ENCODE measurements around the gene GBP2.
"Not testable (repeated sequence)": the region's sequence is repeated elsewhere in the genome, so short reads cannot be mapped to it uniquely, and the experiment has no call there.

Gene GBP2

GRCh38 chr1:89133747-89134146, 7.8 kb upstream of the GBP2 start:
- no peaks in the 10 kb centered on the region for H3K36me3 ChIP-seq
- peaks cover 16% of the 10 kb centered on the region in 2 experiments for H3K4me1 ChIP-seq (ENCODE audit: control insufficient read depth in 1 of 2, insufficient read depth in 1 of 2, low read depth in 1 of 2, low read length in 1 of 2)
- H3K9me3 ChIP-seq: no peaks in the 10 kb centered on the region
- no peak overlapping the region for H3K27ac ChIP-seq
- H3K4me3 ChIP-seq (ENCODE audit: low read depth in 1 of 2, low read length in 1 of 2): no peak overlapping the region
- TF ChIP-seq, protein P1, sequence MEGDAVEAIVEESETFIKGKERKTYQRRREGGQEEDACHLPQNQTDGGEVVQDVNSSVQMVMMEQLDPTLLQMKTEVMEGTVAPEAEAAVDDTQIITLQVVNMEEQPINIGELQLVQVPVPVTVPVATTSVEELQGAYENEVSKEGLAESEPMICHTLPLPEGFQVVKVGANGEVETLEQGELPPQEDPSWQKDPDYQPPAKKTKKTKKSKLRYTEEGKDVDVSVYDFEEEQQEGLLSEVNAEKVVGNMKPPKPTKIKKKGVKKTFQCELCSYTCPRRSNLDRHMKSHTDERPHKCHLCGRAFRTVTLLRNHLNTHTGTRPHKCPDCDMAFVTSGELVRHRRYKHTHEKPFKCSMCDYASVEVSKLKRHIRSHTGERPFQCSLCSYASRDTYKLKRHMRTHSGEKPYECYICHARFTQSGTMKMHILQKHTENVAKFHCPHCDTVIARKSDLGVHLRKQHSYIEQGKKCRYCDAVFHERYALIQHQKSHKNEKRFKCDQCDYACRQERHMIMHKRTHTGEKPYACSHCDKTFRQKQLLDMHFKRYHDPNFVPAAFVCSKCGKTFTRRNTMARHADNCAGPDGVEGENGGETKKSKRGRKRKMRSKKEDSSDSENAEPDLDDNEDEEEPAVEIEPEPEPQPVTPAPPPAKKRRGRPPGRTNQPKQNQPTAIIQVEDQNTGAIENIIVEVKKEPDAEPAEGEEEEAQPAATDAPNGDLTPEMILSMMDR (IDR thresholded peaks at IDR 0.05): no peak
- no peaks in the 10 kb centered on the region for H3K27me3 ChIP-seq

DNA sequence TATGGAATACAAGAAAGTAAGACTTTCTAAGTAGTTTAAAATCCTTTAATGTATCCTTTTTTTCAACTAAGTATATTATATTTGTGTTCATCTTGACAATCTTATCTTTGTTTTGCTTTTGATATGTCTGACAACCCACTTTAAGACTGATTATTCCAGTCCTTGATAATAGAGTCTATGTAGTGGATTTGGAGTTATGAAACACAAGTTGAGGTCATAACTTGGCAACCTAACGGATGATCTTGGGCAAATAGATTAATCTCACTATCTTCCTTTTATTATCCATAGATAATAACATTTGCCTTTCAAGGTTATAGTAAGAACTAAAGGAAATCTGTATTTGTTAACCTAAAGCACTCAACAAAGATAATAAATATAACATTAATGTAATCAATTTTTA, 4.8 kb upstream of the GBP2 start:
- Histone ChIP-seq H3K27ac (no peak overlapping the region), H3K27me3 (no peaks in the 10 kb centered on the region), H3K4me3 (ENCODE audit: low read depth in 1 of 2, low read length in 1 of 2) (no peak overlapping the region), H3K4me1 (ENCODE audit: control insufficient read depth in 1 of 2, insufficient read depth in 1 of 2, low read depth in 1 of 2, low read length in 1 of 2) (peaks cover 34 to 42% of the 10 kb centered on the region in 2 experiments), H3K9me3 (no peaks in the 10 kb centered on the region), H3K36me3 (no peaks in the 10 kb centered on the region)
- TF ChIP-seq, protein P1 (IDR thresholded peaks at IDR 0.05): no peak

DNA sequence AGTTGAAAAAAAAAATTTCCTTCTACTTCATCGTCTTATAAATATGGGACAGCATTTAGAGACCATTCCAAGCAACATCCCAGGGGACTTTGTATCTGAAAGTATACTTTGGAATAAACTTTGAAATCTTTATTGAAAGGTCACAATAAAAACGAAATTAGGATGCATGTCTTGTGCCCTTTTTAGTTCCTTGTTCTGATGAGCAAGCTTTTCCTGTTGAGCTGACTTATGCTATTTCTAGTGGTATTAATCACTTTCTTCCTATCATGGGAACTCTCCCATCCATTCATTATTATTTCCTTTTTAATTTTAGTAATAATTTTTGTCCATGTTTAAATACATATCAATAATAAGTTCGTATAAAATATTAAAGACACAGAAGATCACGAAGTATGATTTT, 4.0 kb upstream of the GBP2 start:
- TF ChIP-seq, protein P1 (IDR thresholded peaks at IDR 0.05): no peak
- Histone ChIP-seq H3K36me3 (no peaks in the 10 kb centered on the region), H3K9me3 (no peaks in the 10 kb centered on the region), H3K27me3 (no peaks in the 10 kb centered on the region), H3K4me3 (ENCODE audit: low read depth in 1 of 2, low read length in 1 of 2) (no peak overlapping the region), H3K27ac (peak overlapping the region; percentile 88), H3K4me1 (ENCODE audit: control insufficient read depth in 1 of 2, insufficient read depth in 1 of 2, low read depth in 1 of 2, low read length in 1 of 2) (peaks cover 34 to 42% of the 10 kb centered on the region in 2 experiments)

- Histone ChIP-seq H3K27ac (peak overlapping the region; percentile 88), H3K4me3 (ENCODE audit: low read depth in 1 of 2, low read length in 1 of 2) (peak overlapping the region in 1 of 2 experiments; percentile 47), H3K4me1 (ENCODE audit: control insufficient read depth in 1 of 2, insufficient read depth in 1 of 2, low read depth in 1 of 2, low read length in 1 of 2) (peaks cover 49 to 58% of the 10 kb centered on the region in 2 experiments)
- not testable (repeated sequence) for H3K9me3 ChIP-seq, H3K36me3 ChIP-seq, H3K27me3 ChIP-seq
Measured at GRCh38 chr1:89128003-89128458, 2.1 kb upstream of the GBP2 start.

GRCh38 chr1:89126602-89127565, 970 bp upstream of the GBP2 start:
- not testable (repeated sequence) for H3K9me3 ChIP-seq, H3K27me3 ChIP-seq, H3K36me3 ChIP-seq
- H3K4me3 ChIP-seq (ENCODE audit: low read depth in 1 of 2, low read length in 1 of 2): peak overlapping the region; percentile 72 to 88
- H3K4me1 ChIP-seq (ENCODE audit: control insufficient read depth in 1 of 2, insufficient read depth in 1 of 2, low read depth in 1 of 2, low read length in 1 of 2): peaks cover 51 to 61% of the 10 kb centered on the region in 2 experiments
- H3K27ac ChIP-seq: peak overlapping the region; percentile 88

DNA sequence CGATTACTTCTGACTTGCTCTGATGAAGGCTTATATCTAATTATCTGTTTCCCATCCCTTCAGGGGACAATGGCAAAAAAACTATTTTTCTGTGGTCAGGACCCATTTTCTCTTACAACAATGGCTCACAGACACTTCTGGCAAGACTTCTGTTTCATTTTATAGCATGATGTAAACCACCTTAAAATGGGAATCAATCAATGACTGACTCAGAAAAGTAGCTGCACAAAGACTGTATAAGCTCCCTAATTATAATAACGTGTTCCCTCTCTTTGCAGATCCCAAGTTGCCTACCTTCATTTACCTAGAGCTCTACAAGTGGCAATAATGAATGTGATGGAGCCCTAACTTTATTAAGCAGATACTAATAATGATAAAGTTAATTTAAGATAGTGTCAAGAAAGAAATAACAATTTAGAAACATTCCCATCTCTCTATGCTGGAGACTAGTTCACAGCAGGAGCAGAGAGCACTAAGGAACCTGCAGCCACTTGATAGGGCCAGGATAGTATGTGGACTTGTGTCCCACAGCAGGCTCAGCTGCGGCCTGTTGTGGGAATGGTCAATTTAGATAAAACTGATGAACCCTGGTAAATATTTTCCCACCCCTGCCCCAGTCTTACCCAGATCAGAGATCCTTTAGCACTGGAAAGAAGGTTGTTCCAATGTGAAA, 538 bp downstream of the GBP2 start:
- peaks cover 15% of the 10 kb centered on the region for H3K36me3 ChIP-seq
- peaks cover 51 to 61% of the 10 kb centered on the region in 2 experiments for H3K4me1 ChIP-seq (ENCODE audit: control insufficient read depth in 1 of 2, insufficient read depth in 1 of 2, low read depth in 1 of 2, low read length in 1 of 2)
- peak overlapping the region; percentile 88 for H3K27ac ChIP-seq
- TF ChIP-seq, protein P1 (IDR thresholded peaks at IDR 0.05): no peak
- no peaks in the 10 kb centered on the region for H3K27me3 ChIP-seq
- H3K9me3 ChIP-seq: no peaks in the 10 kb centered on the region
- peak overlapping the region; percentile 72 to 88 for H3K4me3 ChIP-seq (ENCODE audit: low read depth in 1 of 2, low read length in 1 of 2)
